ENCODE measurements around the gene ITGB2.
"Not testable (repeated sequence)": the region's sequence is repeated elsewhere in the genome, so short reads cannot be mapped to it uniquely, and the experiment has no call there.

The ITGB2 gene

GRCh38 chr21:44917446-44918106 is 3.1 kb downstream of the ITGB2 start:
- H3K36me3 Mint-ChIP-seq (ENCODE audit: low read depth): peaks cover 55% of the 10 kb centered on the region
- H3K4me3 Mint-ChIP-seq: peak overlapping the region; percentile 94
- no peaks in the 10 kb centered on the region for H3K9me3 Mint-ChIP-seq
- H3K27me3 Mint-ChIP-seq: no peaks in the 10 kb centered on the region
- peak overlapping the region; percentile 95 for H3K27ac Mint-ChIP-seq
- H3K4me1 Mint-ChIP-seq (ENCODE audit: low read depth): peaks cover 71% of the 10 kb centered on the region
- no peak for DNase-seq

GRCh38 chr21:44916965-44917364 is 3.7 kb downstream of the ITGB2 start:
- Mint-ChIP-seq H3K4me3 (peak overlapping the region; percentile 94), H3K27ac (peak overlapping the region; percentile 95), H3K4me1 (ENCODE audit: low read depth) (peaks cover 72% of the 10 kb centered on the region), H3K27me3 (no peaks in the 10 kb centered on the region), H3K36me3 (ENCODE audit: low read depth) (peaks cover 55% of the 10 kb centered on the region), H3K9me3 (no peaks in the 10 kb centered on the region)
- no peak for DNase-seq

DNA sequence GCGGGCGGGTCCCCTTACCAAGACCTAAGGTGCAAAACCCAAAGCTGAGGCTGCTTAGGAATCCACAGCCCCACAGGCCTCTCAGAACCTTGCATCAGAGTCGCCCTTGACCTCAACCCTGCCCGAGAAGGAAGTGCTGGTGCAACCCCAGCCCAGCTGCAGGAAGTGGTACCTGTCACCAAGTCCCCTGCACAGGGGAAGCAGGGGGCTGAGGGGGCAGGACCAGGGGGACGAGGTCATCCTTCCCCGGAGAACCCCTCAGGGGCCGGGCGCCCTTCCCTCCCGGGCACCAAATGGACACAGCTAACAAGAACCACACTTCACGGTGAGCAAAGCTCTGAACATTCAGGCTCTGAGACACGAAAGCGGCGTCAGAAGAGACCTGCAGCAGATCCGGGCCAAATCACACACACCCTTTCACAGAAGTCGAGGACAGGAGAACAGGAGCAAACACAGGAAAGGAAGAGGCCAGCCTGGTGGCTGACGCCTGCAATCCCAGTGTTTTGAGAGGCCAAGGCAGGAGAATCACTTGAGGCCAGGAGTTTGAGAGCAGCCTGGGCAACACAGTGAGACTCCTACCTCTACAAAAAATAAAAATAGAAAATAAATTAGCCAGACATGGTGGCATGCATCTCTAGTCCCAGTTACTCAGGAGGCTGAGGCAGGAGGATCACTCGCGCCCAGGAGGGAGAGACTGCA is 6.4 kb downstream of the ITGB2 start:
- peaks cover 53% of the 10 kb centered on the region for H3K36me3 Mint-ChIP-seq (ENCODE audit: low read depth)
- peaks cover 86% of the 10 kb centered on the region for H3K4me1 Mint-ChIP-seq (ENCODE audit: low read depth)
- no peaks in the 10 kb centered on the region for H3K9me3 Mint-ChIP-seq
- peak overlapping the region; percentile 95 for H3K27ac Mint-ChIP-seq
- peak overlapping the region; percentile 73 for H3K4me3 Mint-ChIP-seq
- no peaks in the 10 kb centered on the region for H3K27me3 Mint-ChIP-seq
- peak; percentile 76 for DNase-seq

- H3K27ac Mint-ChIP-seq: peak overlapping the region; percentile 95
- no peaks in the 10 kb centered on the region for H3K27me3 Mint-ChIP-seq
- peaks cover 90% of the 10 kb centered on the region for H3K4me1 Mint-ChIP-seq (ENCODE audit: low read depth)
- DNase-seq: no peak
- H3K36me3 Mint-ChIP-seq (ENCODE audit: low read depth): peaks cover 56% of the 10 kb centered on the region
- no peaks in the 10 kb centered on the region for H3K9me3 Mint-ChIP-seq
- H3K4me3 Mint-ChIP-seq: peak overlapping the region; percentile 73
Measured at GRCh38 chr21:44913425-44914175, 7.1 kb downstream of the ITGB2 start.

GRCh38 chr21:44912506-44913412 is 7.9 kb downstream of the ITGB2 start:
- Mint-ChIP-seq H3K36me3 (ENCODE audit: low read depth) (peaks cover 52% of the 10 kb centered on the region), H3K4me1 (ENCODE audit: low read depth) (peaks cover 89% of the 10 kb centered on the region), H3K27ac (peak overlapping the region; percentile 95), H3K4me3 (peak overlapping the region; percentile 73)
- not testable (repeated sequence) for DNase-seq, H3K27me3 Mint-ChIP-seq, H3K9me3 Mint-ChIP-seq

- Mint-ChIP-seq H3K9me3 (no peaks in the 10 kb centered on the region), H3K4me1 (ENCODE audit: low read depth) (peaks cover 85% of the 10 kb centered on the region), H3K27ac (peak overlapping the region; percentile 95), H3K36me3 (ENCODE audit: low read depth) (peaks cover 51% of the 10 kb centered on the region), H3K27me3 (no peaks in the 10 kb centered on the region), H3K4me3 (peak overlapping the region; percentile 65)
- DNase-seq: no peak
Measured at GRCh38 chr21:44912158-44912473, 8.6 kb downstream of the ITGB2 start.

GRCh38 chr21:44911384-44912157 is 9.1 kb downstream of the ITGB2 start:
- Mint-ChIP-seq H3K4me3 (peak overlapping the region; percentile 65), H3K36me3 (ENCODE audit: low read depth) (peaks cover 51% of the 10 kb centered on the region), H3K27me3 (no peaks in the 10 kb centered on the region), H3K9me3 (no peaks in the 10 kb centered on the region), H3K4me1 (ENCODE audit: low read depth) (peaks cover 82% of the 10 kb centered on the region), H3K27ac (peak overlapping the region; percentile 95)
- peak; percentile 79 for DNase-seq

GRCh38 chr21:44911068-44911383 is 9.7 kb downstream of the ITGB2 start:
- no peaks in the 10 kb centered on the region for H3K27me3 Mint-ChIP-seq
- peak overlapping the region; percentile 65 for H3K4me3 Mint-ChIP-seq
- peaks cover 53% of the 10 kb centered on the region for H3K36me3 Mint-ChIP-seq (ENCODE audit: low read depth)
- DNase-seq: no peak
- peaks cover 81% of the 10 kb centered on the region for H3K4me1 Mint-ChIP-seq (ENCODE audit: low read depth)
- no peaks in the 10 kb centered on the region for H3K9me3 Mint-ChIP-seq
- H3K27ac Mint-ChIP-seq: peak overlapping the region; percentile 95

- Mint-ChIP-seq H3K27ac (peak overlapping the region; percentile 95), H3K4me3 (no peak overlapping the region), H3K27me3 (no peaks in the 10 kb centered on the region), H3K4me1 (ENCODE audit: low read depth) (peaks cover 75% of the 10 kb centered on the region), H3K36me3 (ENCODE audit: low read depth) (peaks cover 55% of the 10 kb centered on the region), H3K9me3 (no peaks in the 10 kb centered on the region)
- DNase-seq: no peak
Measured at GRCh38 chr21:44910229-44911067, 10.3 kb downstream of the ITGB2 start.

- peak overlapping the region; percentile 78 for H3K27ac Mint-ChIP-seq
Measured at GRCh38 chr21:44909719-44910118, 11.0 kb downstream of the ITGB2 start.

DNA sequence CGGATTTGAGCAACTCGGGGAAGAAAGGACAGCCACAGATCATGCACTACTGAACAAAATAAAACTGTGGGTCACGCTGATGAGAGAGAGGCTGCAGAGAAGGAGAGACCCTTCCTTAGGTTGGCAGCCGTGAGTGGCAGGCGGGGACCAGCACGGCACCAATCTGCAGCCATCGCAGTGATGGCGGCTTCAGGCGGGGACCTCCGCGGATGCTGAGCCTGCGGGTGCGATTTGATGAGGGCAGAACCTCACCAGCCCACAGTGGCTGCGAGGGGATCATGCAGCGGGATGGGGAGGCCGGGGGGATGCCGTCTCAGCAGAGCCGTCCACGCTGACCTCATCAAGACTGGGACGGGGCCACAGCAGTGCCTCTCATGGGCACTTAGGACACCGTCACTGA is 11.8 kb downstream of the ITGB2 start:
- no peak overlapping the region for H3K4me3 Mint-ChIP-seq
- no peaks in the 10 kb centered on the region for H3K27me3 Mint-ChIP-seq
- H3K27ac Mint-ChIP-seq: peak overlapping the region; percentile 78
- DNase-seq: no peak
- peaks cover 63% of the 10 kb centered on the region for H3K36me3 Mint-ChIP-seq (ENCODE audit: low read depth)
- peaks cover 68% of the 10 kb centered on the region for H3K4me1 Mint-ChIP-seq (ENCODE audit: low read depth)
- H3K9me3 Mint-ChIP-seq: no peaks in the 10 kb centered on the region

More at GRCh38 chr21:44909719-44910118, 11.0 kb downstream of the ITGB2 start:
- no peak for DNase-seq
- Mint-ChIP-seq H3K27me3 (no peaks in the 10 kb centered on the region), H3K4me1 (ENCODE audit: low read depth) (peaks cover 71% of the 10 kb centered on the region), H3K9me3 (no peaks in the 10 kb centered on the region), H3K4me3 (no peak overlapping the region), H3K36me3 (ENCODE audit: low read depth) (peaks cover 57% of the 10 kb centered on the region)

GRCh38 chr21:44907966-44908895 is 12.5 kb downstream of the ITGB2 start:
- Mint-ChIP-seq H3K36me3 (ENCODE audit: low read depth) (peaks cover 70% of the 10 kb centered on the region), H3K4me3 (no peak overlapping the region)

More at GRCh38 chr21:44907966-44908895, 12.5 kb downstream of the ITGB2 start:
- Mint-ChIP-seq H3K4me1 (ENCODE audit: low read depth) (peaks cover 63% of the 10 kb centered on the region), H3K27me3 (no peaks in the 10 kb centered on the region), H3K9me3 (no peaks in the 10 kb centered on the region), H3K27ac (peak overlapping the region; percentile 78)
- DNase-seq: no peak

Measured in activated T-cell treated with anti-CD3 and anti-CD28 coated beads, Interleukin-2, amount 50 U/mL, for 24 hours (primary cell).